HL-60 (cell line): ENCODE results near the gene RBM45.

Experiments
- CTCF ChIP-seq: IDR thresholded peaks from one replicate; pipeline ENCODE4 v1.5.1; 2011; ENCODE audit warnings: low read length, control low read depth, inconsistent platforms; ENCODE audit not compliant: insufficient read depth
- GABPA ChIP-seq: IDR thresholded peaks from 2 replicates; pipeline ENCODE4 v1.6.1; 2012; ENCODE audit warnings: low read depth
- POLR2AphosphoS5 ChIP-seq: IDR thresholded peaks from 2 replicates; pipeline ENCODE4 v1.6.1; 2012; ENCODE audit warnings: low read depth
- REST ChIP-seq: IDR thresholded peaks from 2 replicates; pipeline ENCODE4 v1.6.1; 2012; ENCODE audit warnings: low read depth; ENCODE audit not compliant: insufficient replicate concordance
- SPI1 ChIP-seq: IDR thresholded peaks from 2 replicates; pipeline ENCODE4 v1.6.1; 2012; ENCODE audit warnings: low read depth, mild to moderate bottlenecking, borderline replicate concordance

GRCh38 chr2:178125125-178125524, 12.9 kb downstream of the RBM45 start:
- TF ChIP-seq REST (no peak), CTCF (no peak), GABPA (no peak), POLR2AphosphoS5 (no peak), SPI1 (no peak)
